Prostate gland (tissue), 2 donors: ENCODE measurements around the gene ARHGAP27. TPM values are rescaled to one million over a fixed set of nuclear protein-coding genes. Genes with fewer than 3 reads are reported as not detected.

ENCODE experiments used
- DNase-seq: peaks from one replicate; pipeline ENCODE4 v3.0.0-alpha.2; 2019; ENCODE audit warnings: low spot score
- H3K27ac ChIP-seq, 2 donors: fragments of 200-600 bp; sonication (generic); 2 replicates each; pipeline ENCODE4 v1.5.1; 2017 to 2019
- H3K27me3 ChIP-seq: fragments of 200-600 bp; sonication (generic); replicated peaks from 2 replicates; pipeline ENCODE4 v1.5.1; 2019; ENCODE audit not compliant: insufficient read depth
- H3K36me3 ChIP-seq, 2 donors: fragments of 200-600 bp; sonication (generic); 1 replicate in 1 of 2; 2 replicates in 1 of 2; pipeline versions ENCODE4 v1.5.1 to v1.8.1; 2017 to 2019
- H3K4me1 ChIP-seq: fragments of 200-600 bp; sonication (generic); replicated peaks from 2 replicates; pipeline ENCODE4 v1.5.1; 2019
- H3K4me3 ChIP-seq, 2 donors: fragments of 200-600 bp; sonication (generic); 2 replicates each; pipeline ENCODE4 v1.5.1; 2017 to 2019
- H3K9me3 ChIP-seq: fragments of 200-600 bp; sonication (generic); 2 replicates; pipeline ENCODE4 v1.5.1; 2017
- POLR2A ChIP-seq: fragments of 450-650 bp; IDR thresholded peaks from one replicate; pipeline ENCODE4 v1.6.1; 2016; ENCODE audit warnings: antibody characterized with exemption, mild to moderate bottlenecking
- POLR2AphosphoS5 ChIP-seq: sonication (generic); formaldehyde crosslinking; IDR thresholded peaks from one replicate; pipeline ENCODE4 v1.6.1; 2017; ENCODE audit warnings: antibody characterized with exemption
- WGBS: methylation state at CpG from one replicate; pipeline ENCODE4 v1.1.5; 2018; 5-methylcytosine and 5-hydroxymethylcytosine counted together
- intact Hi-C: fragments of 100-400 bp; cut with DNase I; formaldehyde crosslinking; loops from one replicate; pipeline ENCODE4 v1.14.2; 2022
- total RNA-seq, 2 donors: library from RNA; depleted of rRNA; stranded (reverse); fragments of >200 nt; gene quantifications; one replicate each; pipeline ENCODE4 v1.1.0, GENCODE V29; 2016
- TF ChIP-seq, protein P1 (sequence below), 4 experiments: fragments of 200-600 bp in 2 of 4; fragments of 450-650 bp in 2 of 4; sonication (generic) in 2 of 4; IDR thresholded peaks; 1 replicate in 3 of 4; 2 replicates in 1 of 4; pipeline ENCODE4 v1.5.1; 2016 to 2019; ENCODE audit warnings: antibody characterized with exemption in 4 of 4, mild to moderate bottlenecking in 2 of 4, moderate library complexity in 2 of 4

Gene ARHGAP27
- total RNA-seq, 2 donors from 2014 or later = 37.9 to 39.9 TPM

DNA sequence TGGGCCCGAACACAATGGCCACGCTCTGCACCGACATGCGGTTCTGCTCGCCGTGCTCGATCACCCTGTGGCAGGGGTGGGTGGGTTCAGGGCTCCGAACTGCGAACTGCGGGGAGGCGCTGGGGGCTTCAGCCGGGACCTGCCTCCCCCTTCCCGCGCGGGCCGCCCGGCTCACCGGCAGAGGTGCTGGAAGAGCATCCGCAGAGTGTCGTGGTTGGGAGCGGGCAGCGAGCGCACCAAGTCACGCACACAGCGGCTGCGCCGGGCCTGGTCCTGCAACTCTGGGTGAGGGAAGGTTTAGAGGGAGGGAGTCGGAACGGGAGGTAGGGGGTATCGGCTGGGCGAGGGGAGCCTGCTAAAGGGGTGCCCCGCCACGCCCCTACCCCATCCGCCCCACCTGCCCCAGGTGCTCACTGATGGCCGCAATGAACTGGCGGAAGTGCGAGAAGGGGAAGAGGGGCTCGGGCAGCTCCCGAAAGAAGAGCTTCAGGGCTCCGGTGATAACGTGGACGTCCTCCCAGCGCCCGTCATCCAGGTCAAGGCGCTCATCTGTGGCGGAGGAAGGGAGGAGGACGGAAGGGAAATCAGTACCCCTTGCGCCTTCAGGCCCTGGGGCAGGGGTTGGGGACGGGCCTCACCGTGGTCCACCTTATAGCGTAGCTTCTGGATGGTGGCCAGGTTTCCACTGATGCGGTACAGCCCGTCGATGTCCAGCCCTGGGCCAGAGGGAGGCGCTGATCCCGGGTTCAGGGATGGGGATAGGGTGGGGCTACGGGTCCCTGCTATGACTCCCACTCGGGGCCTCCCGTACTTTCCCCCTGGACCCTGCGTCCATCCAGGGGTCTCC lies 36.9 kb downstream of the ARHGAP27 start:
- DNase-seq = no peak
- Histone ChIP-seq H3K27me3 (no peaks in the 10 kb centered on the region), H3K4me1 (no peaks in the 10 kb centered on the region), H3K27ac (no peak overlapping the region), H3K36me3 (no peaks in the 10 kb centered on the region), H3K9me3 (no peaks in the 10 kb centered on the region), H3K4me3 (peak overlapping the region in 1 of 2 donors; percentile 3)
- intact Hi-C loops = no loop called here
- WGBS = 74% methylated on average over 59 of the region's 60 CpGs
- TF ChIP-seq, protein P1, sequence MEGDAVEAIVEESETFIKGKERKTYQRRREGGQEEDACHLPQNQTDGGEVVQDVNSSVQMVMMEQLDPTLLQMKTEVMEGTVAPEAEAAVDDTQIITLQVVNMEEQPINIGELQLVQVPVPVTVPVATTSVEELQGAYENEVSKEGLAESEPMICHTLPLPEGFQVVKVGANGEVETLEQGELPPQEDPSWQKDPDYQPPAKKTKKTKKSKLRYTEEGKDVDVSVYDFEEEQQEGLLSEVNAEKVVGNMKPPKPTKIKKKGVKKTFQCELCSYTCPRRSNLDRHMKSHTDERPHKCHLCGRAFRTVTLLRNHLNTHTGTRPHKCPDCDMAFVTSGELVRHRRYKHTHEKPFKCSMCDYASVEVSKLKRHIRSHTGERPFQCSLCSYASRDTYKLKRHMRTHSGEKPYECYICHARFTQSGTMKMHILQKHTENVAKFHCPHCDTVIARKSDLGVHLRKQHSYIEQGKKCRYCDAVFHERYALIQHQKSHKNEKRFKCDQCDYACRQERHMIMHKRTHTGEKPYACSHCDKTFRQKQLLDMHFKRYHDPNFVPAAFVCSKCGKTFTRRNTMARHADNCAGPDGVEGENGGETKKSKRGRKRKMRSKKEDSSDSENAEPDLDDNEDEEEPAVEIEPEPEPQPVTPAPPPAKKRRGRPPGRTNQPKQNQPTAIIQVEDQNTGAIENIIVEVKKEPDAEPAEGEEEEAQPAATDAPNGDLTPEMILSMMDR (IDR thresholded peaks at IDR 0.05) = no peak
- TF ChIP-seq POLR2A (no peak), POLR2AphosphoS5 (no peak)

GRCh38 chr17:45394913-45395568 lies 37.6 kb downstream of the ARHGAP27 start:
- no peaks in the 10 kb centered on the region for H3K36me3 ChIP-seq

GRCh38 chr17:45394564-45394912 lies 38.1 kb downstream of the ARHGAP27 start:
- Histone ChIP-seq H3K4me1 (no peaks in the 10 kb centered on the region), H3K4me3 (no peak overlapping the region), H3K9me3 (no peaks in the 10 kb centered on the region), H3K27me3 (no peaks in the 10 kb centered on the region), H3K36me3 (no peaks in the 10 kb centered on the region), H3K27ac (no peak overlapping the region)
- DNase-seq = no peak
- TF ChIP-seq POLR2AphosphoS5 (no peak), POLR2A (no peak)
- TF ChIP-seq, protein P1 (IDR thresholded peaks at IDR 0.05) = no peak
- intact Hi-C loops = no loop called here
- WGBS = 83% methylated on average over 4 of the region's 4 CpGs

More at GRCh38 chr17:45394913-45395568, 37.6 kb downstream of the ARHGAP27 start:
- Histone ChIP-seq H3K4me1 (no peaks in the 10 kb centered on the region), H3K4me3 (peak overlapping the region in 1 of 2 donors; percentile 3), H3K9me3 (no peaks in the 10 kb centered on the region), H3K27ac (no peak overlapping the region), H3K27me3 (no peaks in the 10 kb centered on the region)
- peak; percentile 51 for DNase-seq
- WGBS = 18% methylated on average over 30 of the region's 30 CpGs
- intact Hi-C loops = no loop called here
- TF ChIP-seq, protein P1 (IDR thresholded peaks at IDR 0.05) = peak; percentile 59 to 80 (median 78)
- TF ChIP-seq POLR2A (no peak), POLR2AphosphoS5 (peak; percentile 39)

GRCh38 chr17:45394091-45394490 lies 38.6 kb downstream of the ARHGAP27 start:
- Histone ChIP-seq H3K36me3 (no peaks in the 10 kb centered on the region), H3K27me3 (no peaks in the 10 kb centered on the region)

More at GRCh38 chr17:45394091-45394490, 38.6 kb downstream of the ARHGAP27 start:
- Histone ChIP-seq H3K27ac (no peak overlapping the region), H3K4me1 (no peaks in the 10 kb centered on the region), H3K9me3 (no peaks in the 10 kb centered on the region), H3K4me3 (no peak overlapping the region)
- DNase-seq = no peak
- TF ChIP-seq, protein P1 (IDR thresholded peaks at IDR 0.05) = no peak
- intact Hi-C loops = no loop called here
- 75% methylated on average over 6 of the region's 6 CpGs for WGBS
